Measurements from ENCODE around the gene COQ10A. TPM values are rescaled to one million over a fixed set of nuclear protein-coding genes. Genes with fewer than 3 reads are reported as not detected.

COQ10A gene
- total and polyA plus RNA-seq, 2 of the 13 experiments (the other 11 are each of a cell fraction or from before 2014, with no cell fraction given), result 21.0 to 37.3 TPM

DNA sequence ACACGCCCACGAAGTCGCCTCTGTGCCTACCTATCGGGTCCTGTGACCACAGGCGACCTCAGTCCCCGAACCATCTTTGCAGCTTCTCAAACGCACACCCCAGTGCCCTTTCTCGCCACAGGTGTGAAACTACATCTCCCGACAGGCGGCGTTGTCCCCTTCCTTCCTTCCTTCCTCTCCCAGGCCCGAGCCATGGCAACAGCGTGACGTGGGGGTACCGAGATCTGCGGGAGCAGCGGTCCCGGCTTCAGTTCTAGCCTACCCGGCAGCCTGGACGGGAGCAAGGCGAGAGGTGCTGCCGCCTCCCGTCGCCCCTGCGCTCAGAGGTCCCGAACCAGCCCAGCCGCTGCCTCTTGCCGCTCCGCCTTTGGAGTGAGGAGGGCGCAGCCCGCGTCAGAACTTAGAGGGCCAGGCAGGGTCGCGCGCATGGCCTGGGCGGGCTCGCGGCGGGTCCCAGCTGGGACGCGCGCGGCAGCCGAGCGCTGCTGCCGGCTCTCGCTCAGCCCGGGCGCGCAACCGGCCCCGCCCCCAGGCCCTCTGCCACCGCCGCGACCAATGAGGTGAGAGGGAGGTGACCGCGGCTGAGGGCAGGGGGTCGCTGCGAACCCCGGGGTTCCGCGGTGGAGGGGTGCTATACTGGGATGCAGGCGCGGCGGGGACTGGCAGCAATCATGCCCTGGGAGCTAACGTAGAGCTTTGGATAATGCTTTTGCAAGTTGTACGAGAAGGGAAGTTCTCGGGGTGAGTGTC lies at the start of gene COQ10A (continued):
- TF ChIP-seq, protein P1, sequence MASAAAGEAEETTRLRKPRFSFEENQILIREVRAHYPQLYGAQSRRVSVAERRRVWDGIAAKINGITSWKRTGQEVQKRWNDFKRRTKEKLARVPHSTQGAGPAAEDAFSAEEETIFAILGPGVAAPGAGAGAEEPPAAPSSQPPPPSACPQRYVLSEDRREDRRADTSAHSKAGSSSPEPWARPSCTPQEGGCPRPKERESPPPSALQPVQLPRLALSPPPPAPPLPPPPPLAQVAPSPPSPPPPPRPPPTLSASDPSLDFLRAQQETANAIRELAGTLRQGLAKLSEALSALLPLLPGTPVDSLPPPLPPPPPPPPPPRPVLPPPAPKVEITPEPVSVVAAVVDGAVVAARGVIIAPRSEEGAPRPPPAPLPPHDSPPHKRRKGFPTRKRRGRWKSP (CRISPR knock-in tag; IDR thresholded peaks at IDR 0.05), result peak; percentile 76
- TF ChIP-seq ZNF564 (CRISPR knock-in tag; IDR thresholded peaks at IDR 0.05) (0 out of 2 replicates have a peak, but pooled peaks have one; percentile 55), ZNF737 (CRISPR knock-in tag; IDR thresholded peaks at IDR 0.05; ENCODE audit: borderline replicate concordance) (no peak), KDM5B (CRISPR knock-in tag; IDR thresholded peaks at IDR 0.05; ENCODE audit: borderline replicate concordance) (peak; percentile 69; the same call in 1 of the 2 replicates), ZNF432 (CRISPR knock-in tag; IDR thresholded peaks at IDR 0.05; ENCODE audit: borderline replicate concordance) (no peak), NFYC (CRISPR knock-in tag; IDR thresholded peaks at IDR 0.05) (peak; percentile 58), ZBTB33 (CRISPR knock-in tag; IDR thresholded peaks at IDR 0.05) (peak; percentile 34; the same call in 1 of the 2 replicates), MEF2D (CRISPR knock-in tag; IDR thresholded peaks at IDR 0.05) (peak; percentile 36; the same call in 1 of the 2 replicates), ZBTB8A (CRISPR knock-in tag; IDR thresholded peaks at IDR 0.05; ENCODE audit: borderline replicate concordance, low read depth) (no peak), ZNF720 (CRISPR knock-in tag; IDR thresholded peaks at IDR 0.05) (no peak), ATF5 (CRISPR knock-in tag; IDR thresholded peaks at IDR 0.05; ENCODE audit: low read depth) (no peak), IRF9 (CRISPR knock-in tag; IDR thresholded peaks at IDR 0.05; ENCODE audit: borderline replicate concordance) (peak; percentile 66; the same call in 1 of the 2 replicates), SRY (CRISPR knock-in tag; IDR thresholded peaks at IDR 0.05) (no peak), PRPF4 (IDR thresholded peaks at IDR 0.05; ENCODE audit: low read depth, low read length, poor library complexity, severe bottlenecking) (no peak), NCOA1 (CRISPR knock-in tag; IDR thresholded peaks at IDR 0.05) (no peak), RFX1 (IDR thresholded peaks at IDR 0.05) (peak; percentile 66; the same call in 1 of the 2 replicates), ZNF414 (CRISPR knock-in tag; IDR thresholded peaks at IDR 0.05) (peak; percentile 83; the same call in 1 of the 2 replicates), AKAP8 (CRISPR knock-in tag; IDR thresholded peaks at IDR 0.05) (no peak), NFE2L1 (CRISPR knock-in tag; IDR thresholded peaks at IDR 0.05; ENCODE audit: borderline replicate concordance) (no peak), PAWR (CRISPR knock-in tag; IDR thresholded peaks at IDR 0.05; ENCODE audit: borderline replicate concordance) (no peak)
- TF ChIP-seq, protein P2, sequence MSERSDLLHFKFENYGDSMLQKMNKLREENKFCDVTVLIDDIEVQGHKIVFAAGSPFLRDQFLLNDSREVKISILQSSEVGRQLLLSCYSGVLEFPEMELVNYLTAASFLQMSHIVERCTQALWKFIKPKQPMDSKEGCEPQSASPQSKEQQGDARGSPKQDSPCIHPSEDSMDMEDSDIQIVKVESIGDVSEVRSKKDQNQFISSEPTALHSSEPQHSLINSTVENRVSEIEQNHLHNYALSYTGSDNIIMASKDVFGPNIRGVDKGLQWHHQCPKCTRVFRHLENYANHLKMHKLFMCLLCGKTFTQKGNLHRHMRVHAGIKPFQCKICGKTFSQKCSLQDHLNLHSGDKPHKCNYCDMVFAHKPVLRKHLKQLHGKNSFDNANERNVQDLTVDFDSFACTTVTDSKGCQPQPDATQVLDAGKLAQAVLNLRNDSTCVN (CRISPR knock-in tag; IDR thresholded peaks at IDR 0.05; ENCODE audit: borderline replicate concordance), result peak; percentile 69; the same call in 1 of the 2 replicates

All from HepG2 (cell line).